ENCODE data around the gene LMAN1L.

- no peak for TF ChIP-seq CTCF (IDR thresholded peaks at IDR 0.05; ENCODE audit: low read length)
- no peak for TF ChIP-seq EZH2phosphoT487 (IDR thresholded peaks at IDR 0.05; ENCODE audit: low read length)
Observed at GRCh38 chr15:74795966-74796625, 16.5 kb upstream of the LMAN1L start.
